SU-DHL-6 (cell line): ENCODE results near the gene ADGRF3.

ENCODE experiments used
- H2AFZ ChIP-seq: fragments of 200-600 bp; sonication (generic); 2 replicates; pipeline ENCODE4 v1.6.1; 2014; ENCODE audit warnings: low read depth, mild to moderate bottlenecking, moderate library complexity, mixed read lengths, antibody characterized with exemption, low read length; ENCODE audit not compliant: severe bottlenecking
- H3F3A ChIP-seq: fragments of 200-600 bp; shearing (Covaris generic); 2 replicates; pipeline ENCODE4 v1.6.0; 2016; ENCODE audit warnings: antibody characterized with exemption, mild to moderate bottlenecking; ENCODE audit not compliant: insufficient read depth
- H3K27ac ChIP-seq: fragments of 200-600 bp; sonication (generic); 2 replicates; pipeline ENCODE4 v1.5.1; 2016; ENCODE audit warnings: low read depth, mild to moderate bottlenecking, low read length, moderate library complexity, mixed read lengths
- H3K27me3 ChIP-seq: fragments of 200-600 bp; sonication (generic), shearing (Covaris generic); 2 replicates; pipeline ENCODE4 v1.6.0; 2014; ENCODE audit warnings: mild to moderate bottlenecking, low read length
- H3K36me3 ChIP-seq: fragments of 200-600 bp; sonication (generic); 2 replicates; pipeline ENCODE4 v1.6.1; 2014; ENCODE audit warnings: mild to moderate bottlenecking, low read length, mixed read lengths
- H3K4me2 ChIP-seq: fragments of 300-600, 200-600 bp; shearing (Covaris generic), sonication (generic); 2 replicates; pipeline ENCODE4 v1.6.0; 2014; ENCODE audit warnings: low read length, low read depth, mild to moderate bottlenecking; ENCODE audit not compliant: poor library complexity, severe bottlenecking
- H3K4me3 ChIP-seq: fragments of 200-600 bp; sonication (generic); 2 replicates; pipeline ENCODE4 v1.5.1; 2014; ENCODE audit warnings: antibody characterized with exemption, low read length, mild to moderate bottlenecking, mixed read lengths; ENCODE audit not compliant: insufficient read depth, poor library complexity, severe bottlenecking
- H3K79me2 ChIP-seq: fragments of 200-600 bp; sonication (generic); 2 replicates; pipeline ENCODE4 v1.6.1; 2014; ENCODE audit warnings: mild to moderate bottlenecking, low read length, moderate library complexity; ENCODE audit not compliant: insufficient read depth
- H3K9ac ChIP-seq: fragments of 200-600 bp; sonication (generic); 2 replicates; pipeline ENCODE4 v1.7.0; 2014; ENCODE audit warnings: mild to moderate bottlenecking, low read length
- H3K9me2 ChIP-seq: fragments of 200-600 bp; sonication (generic); replicated peaks from 2 replicates; pipeline ENCODE4 v1.6.1; 2014; ENCODE audit warnings: low read length; ENCODE audit not compliant: insufficient read depth
- H3K9me3 ChIP-seq: fragments of 200-600 bp; sonication (generic); 2 replicates; pipeline ENCODE4 v1.6.1; 2014; ENCODE audit warnings: low read length, mixed read lengths; ENCODE audit not compliant: insufficient read depth
- H4K20me1 ChIP-seq: fragments of 200-600 bp; sonication (generic); 2 replicates; pipeline ENCODE4 v1.6.1; 2014; ENCODE audit warnings: low read depth, mild to moderate bottlenecking, antibody characterized with exemption, low read length, moderate library complexity, mixed read lengths
- CTCF ChIP-seq: fragments of 200-600 bp; sonication (generic); IDR thresholded peaks from one replicate; pipeline ENCODE4 v1.5.1; 2017; ENCODE audit warnings: antibody characterized with exemption, mild to moderate bottlenecking, low read length, moderate library complexity; ENCODE audit not compliant: insufficient read depth, poor library complexity, severe bottlenecking
- EZH2phosphoT487 ChIP-seq: fragments of 200-600 bp; sonication (generic), shearing (Covaris generic); conservative IDR thresholded peaks from 2 replicates; pipeline ENCODE4 v1.6.1; 2018; ENCODE audit warnings: mild to moderate bottlenecking, antibody characterized with exemption, low read length, moderate library complexity, mixed read lengths

Gene ADGRF3

GRCh38 chr2:26340831-26341230 lies 5.8 kb downstream of the ADGRF3 start:
- Histone ChIP-seq H2AFZ (no peak overlapping the region), H3K9ac (no peak overlapping the region), H4K20me1 (no peaks in the 10 kb centered on the region), H3F3A (peaks cover 4% of the 10 kb centered on the region; the same call in 1 of the 2 replicates), H3K79me2 (peaks cover 12% of the 10 kb centered on the region), H3K9me2 (no peaks in the 10 kb centered on the region), H3K4me3 (no peak overlapping the region), H3K27ac (no peak overlapping the region), H3K36me3 (no peaks in the 10 kb centered on the region), H3K4me2 (no peak overlapping the region), H3K27me3 (no peaks in the 10 kb centered on the region), H3K9me3 (no peaks in the 10 kb centered on the region)
- no peak for TF ChIP-seq EZH2phosphoT487
- no peak for TF ChIP-seq CTCF

DNA sequence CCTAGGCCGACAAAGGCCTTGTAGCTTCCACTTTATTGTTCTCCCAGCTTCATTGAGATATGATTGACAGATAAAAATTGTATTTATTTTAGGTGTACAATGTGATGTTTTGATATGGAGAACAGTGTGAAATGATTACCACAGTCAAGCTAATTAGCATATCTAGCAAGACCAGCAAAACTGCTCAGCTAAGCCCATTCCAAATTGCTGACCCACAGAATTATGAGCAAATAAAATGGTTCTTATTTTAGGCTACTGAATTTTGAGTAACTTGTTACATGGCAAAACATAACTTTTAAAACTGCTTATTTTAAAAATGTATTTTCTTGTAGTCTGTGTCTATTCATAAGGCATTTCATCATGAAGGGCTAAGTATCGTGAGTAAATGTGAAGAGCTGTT lies 9.3 kb downstream of the ADGRF3 start:
- no peak overlapping the region for H3K4me2 ChIP-seq
- no peak overlapping the region for H3K9ac ChIP-seq
- no peak overlapping the region for H3K4me3 ChIP-seq
- TF ChIP-seq CTCF (no peak), EZH2phosphoT487 (no peak)
- H3K27ac ChIP-seq = no peak overlapping the region
- no peaks in the 10 kb centered on the region for H3K9me2 ChIP-seq
- H3K36me3 ChIP-seq = no peaks in the 10 kb centered on the region
- no peaks in the 10 kb centered on the region for H3K79me2 ChIP-seq
- H4K20me1 ChIP-seq = no peaks in the 10 kb centered on the region
- H2AFZ ChIP-seq = no peak overlapping the region
- no peaks in the 10 kb centered on the region for H3K9me3 ChIP-seq
- no peaks in the 10 kb centered on the region for H3F3A ChIP-seq
- H3K27me3 ChIP-seq = no peaks in the 10 kb centered on the region

DNA sequence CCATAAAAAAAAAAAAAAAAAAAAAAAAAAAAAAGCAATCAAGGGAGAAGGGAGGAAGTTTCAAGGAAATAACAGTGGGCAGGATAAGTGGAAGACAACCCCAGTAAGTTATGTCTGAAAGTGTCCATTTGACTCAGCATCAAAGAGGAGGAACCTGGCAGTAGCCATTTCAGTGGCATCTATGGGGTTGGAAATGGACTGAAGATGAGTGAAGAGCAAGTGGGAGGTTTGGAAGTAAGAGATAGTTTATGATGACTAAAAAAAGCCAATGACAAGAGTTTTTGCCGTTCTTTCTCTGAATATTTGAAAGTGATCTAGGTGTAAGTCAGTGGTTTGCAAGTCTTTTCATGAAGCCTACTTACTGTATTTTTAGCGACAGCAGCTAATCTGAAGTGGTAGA lies 9.9 kb downstream of the ADGRF3 start:
- Histone ChIP-seq H3K27me3 (no peaks in the 10 kb centered on the region), H3K4me2 (no peak overlapping the region), H3K9ac (no peak overlapping the region), H3K36me3 (no peaks in the 10 kb centered on the region), H3F3A (no peaks in the 10 kb centered on the region), H3K79me2 (no peaks in the 10 kb centered on the region), H2AFZ (no peak overlapping the region), H3K4me3 (no peak overlapping the region), H3K9me3 (no peaks in the 10 kb centered on the region), H4K20me1 (no peaks in the 10 kb centered on the region), H3K9me2 (no peaks in the 10 kb centered on the region), H3K27ac (no peak overlapping the region)
- no peak for TF ChIP-seq EZH2phosphoT487
- TF ChIP-seq CTCF = no peak
